ENCODE data around the gene CRYBG1. TPM values are rescaled to one million over a fixed set of nuclear protein-coding genes. Genes with fewer than 3 reads are reported as not detected.

Gene CRYBG1
- total and polyA plus RNA-seq, 10 of the 15 experiments (the other 5 are each of a cell fraction or from before 2014, with no cell fraction given) = 6.5 to 57.0 (median 25.2) TPM

DNA sequence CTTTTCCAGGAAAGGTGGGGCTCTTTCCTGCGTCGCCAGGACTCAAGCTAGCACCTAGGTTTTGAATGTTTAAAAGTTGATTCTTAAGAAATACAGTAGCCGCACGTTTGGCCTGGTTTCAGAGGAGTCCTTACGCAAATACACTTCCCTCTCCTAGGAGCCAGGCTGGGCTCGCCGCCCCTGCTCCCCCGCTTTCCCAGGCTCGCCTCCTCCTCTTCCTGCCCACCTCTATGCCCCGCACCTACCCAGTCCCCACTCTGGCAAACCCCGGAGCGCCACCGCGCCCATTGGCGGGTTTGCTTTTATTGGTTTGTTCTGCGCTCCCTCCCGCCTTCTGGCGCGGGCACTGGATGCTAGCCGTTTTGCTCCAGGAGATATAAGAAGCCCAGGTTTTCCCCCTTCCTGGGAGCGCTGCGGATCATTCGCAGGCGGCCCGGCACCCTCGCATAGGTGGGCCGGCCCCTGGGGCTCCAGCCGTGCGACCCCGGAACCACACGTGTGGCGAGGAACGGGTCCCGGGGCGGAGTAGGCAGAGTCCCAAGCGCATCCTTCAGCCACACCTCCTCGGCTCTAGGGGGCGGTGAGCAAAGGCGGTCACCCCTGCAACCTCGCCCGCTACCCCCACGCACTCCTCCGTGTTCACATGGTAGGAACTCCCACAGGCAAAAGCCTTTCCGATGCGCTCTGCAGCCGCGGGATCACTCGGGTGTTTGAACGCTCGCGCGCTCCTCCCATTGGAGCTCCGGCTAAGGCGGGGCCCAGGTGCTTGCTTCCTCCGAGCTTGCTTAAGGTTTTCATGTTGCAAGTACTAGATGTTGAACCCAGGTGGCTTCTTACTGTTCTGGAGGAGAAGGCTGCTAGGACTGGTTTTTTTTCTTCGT is 149.8 kb downstream of the CRYBG1 start:
- ChIA-PET SMC1A (ENCODE audit: uncharacterized antibody, unreplicated experiment) (interaction anchor here (1.1 to 6.5 kb wide), 6 partner anchors 13 to 65 kb away, joined by 3 to 109 read pairs (median 6); no protein-coding TSS in a partner anchor), POLR2A (interaction anchor here (5.6 kb wide), 1 partner anchor 11 kb away, joined by 47 read pairs; no protein-coding TSS in a partner anchor), RAD21 (ENCODE audit: unreplicated experiment) (interaction anchor here (0.8 to 4.7 kb wide), 7 partner anchors 13 to 469 kb away, joined by 3 to 101 read pairs (median 3); no protein-coding TSS in a partner anchor), CTCF (interaction anchor here (1.1 to 6.8 kb wide), 8 partner anchors 11 to 163 kb away, joined by 3 to 79 read pairs (median 9); no protein-coding TSS in a partner anchor)
- Histone ChIP-seq H3K4me1 (ENCODE audit: control insufficient read depth, insufficient read depth, low read length) (peaks cover 5% of the 10 kb centered on the region; the same call in 1 of the 2 replicates), H3K27ac (ENCODE audit: control insufficient read depth, insufficient read depth) (no peak overlapping the region), H3K27me3 (replicated peaks in 1 of 2; ENCODE audit: control insufficient read depth in 2 of 2, insufficient read depth in 2 of 2, low read length in 1 of 2) (no peaks in the 10 kb centered on the region; a peak in 1 of 4 replicates), H3K79me2 (ENCODE audit: control insufficient read depth, insufficient read depth, low read length) (peaks cover 39% of the 10 kb centered on the region), H3K36me3 (ENCODE audit: control insufficient read depth in 2 of 2, insufficient read depth in 2 of 2, low read length in 1 of 2) (no peaks in the 10 kb centered on the region), H2AFZ (ENCODE audit: control insufficient read depth, low read depth, low read length) (peak overlapping the region; percentile 73), H3K4me3 (peak overlapping the region; percentile 87), H4K20me1 (ENCODE audit: control insufficient read depth, insufficient read depth) (no peaks in the 10 kb centered on the region), H3K4me2 (ENCODE audit: control insufficient read depth, insufficient read depth) (peak overlapping the region; percentile 95), H3K9ac (ENCODE audit: control insufficient read depth, insufficient read depth, low read length) (peak overlapping the region; percentile 43), H3K9me3 (replicated peaks; ENCODE audit: control insufficient read depth, insufficient read depth, low read length) (no peaks in the 10 kb centered on the region)
- no peak for DNase-seq (ENCODE audit: low read depth, low spot score)
- under 1% methylated on average over 55 of the region's 56 CpGs for WGBS (ENCODE audit: insufficient coverage, insufficient replicate concordance, low lambda C conversion rate, missing lambda C conversion rate)
- BruUV-seq (replicated peaks) = no TSS peak
- in situ Hi-C loops (cut with MboI) = loop anchor here (25.0 kb wide), 1 partner anchor 1048 kb away; no protein-coding TSS in a partner anchor
- ATAC-seq = peak; percentile 61
- FAIRE-seq = peak; percentile 80
- intact Hi-C loops (cut with micrococcal nuclease; ENCODE audit: unreplicated experiment) = loop anchor here (2.0 kb wide), 1 partner anchor 56 kb away; no protein-coding TSS in a partner anchor
- TF ChIP-seq, protein P1, sequence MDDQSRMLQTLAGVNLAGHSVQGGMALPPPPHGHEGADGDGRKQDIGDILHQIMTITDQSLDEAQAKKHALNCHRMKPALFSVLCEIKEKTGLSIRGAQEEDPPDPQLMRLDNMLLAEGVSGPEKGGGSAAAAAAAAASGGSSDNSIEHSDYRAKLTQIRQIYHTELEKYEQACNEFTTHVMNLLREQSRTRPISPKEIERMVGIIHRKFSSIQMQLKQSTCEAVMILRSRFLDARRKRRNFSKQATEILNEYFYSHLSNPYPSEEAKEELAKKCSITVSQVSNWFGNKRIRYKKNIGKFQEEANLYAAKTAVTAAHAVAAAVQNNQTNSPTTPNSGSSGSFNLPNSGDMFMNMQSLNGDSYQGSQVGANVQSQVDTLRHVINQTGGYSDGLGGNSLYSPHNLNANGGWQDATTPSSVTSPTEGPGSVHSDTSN (IDR thresholded peaks at IDR 0.05; ENCODE audit: insufficient replicate concordance, low read depth, low read length) = no peak
- TF ChIP-seq BHLHE40 (IDR thresholded peaks at IDR 0.05; ENCODE audit: borderline replicate concordance in 1 of 2, low read depth in 2 of 2, low read length in 1 of 2) (peak; percentile 30 to 57; a peak in 2 of 4 replicates), IKZF1 (conservative IDR thresholded peaks at IDR 0.05) (peak; percentile 60), SMARCA5 (IDR thresholded peaks at IDR 0.05) (peak; percentile 45; the same call in 1 of the 2 replicates), ZNF24 (IDR thresholded peaks at IDR 0.05) (no peak), MXI1 (IDR thresholded peaks at IDR 0.05; ENCODE audit: low read depth, low read length) (peak; percentile 69), MYC (IDR thresholded peaks at IDR 0.05; ENCODE audit: insufficient read depth, insufficient read length, insufficient replicate concordance, low read length, severe bottlenecking) (peak; percentile 37), POLR2A (IDR thresholded peaks at IDR 0.05; ENCODE audit: low read depth, low read length) (peak; percentile 56; the same call in 1 of the 2 replicates), KDM1A (IDR thresholded peaks at IDR 0.05; ENCODE audit: borderline replicate concordance) (no peak), LARP7 (IDR thresholded peaks at IDR 0.05) (peak; percentile 60; the same call in 1 of the 2 replicates), HDAC6 (IDR thresholded peaks at IDR 0.05; ENCODE audit: unreplicated experiment) (peak; percentile 61), GATAD2B (conservative IDR thresholded peaks at IDR 0.05; ENCODE audit: low read depth) (peak; percentile 60; the same call in 1 of the 2 replicates), NFYB (IDR thresholded peaks at IDR 0.05; ENCODE audit: insufficient read depth, low read depth, low read length) (peak; percentile 69), NR2F1 (conservative IDR thresholded peaks at IDR 0.05) (0 out of 2 replicates have a peak, but pooled peaks have one; percentile 14)
- TF ChIP-seq, protein P2, sequence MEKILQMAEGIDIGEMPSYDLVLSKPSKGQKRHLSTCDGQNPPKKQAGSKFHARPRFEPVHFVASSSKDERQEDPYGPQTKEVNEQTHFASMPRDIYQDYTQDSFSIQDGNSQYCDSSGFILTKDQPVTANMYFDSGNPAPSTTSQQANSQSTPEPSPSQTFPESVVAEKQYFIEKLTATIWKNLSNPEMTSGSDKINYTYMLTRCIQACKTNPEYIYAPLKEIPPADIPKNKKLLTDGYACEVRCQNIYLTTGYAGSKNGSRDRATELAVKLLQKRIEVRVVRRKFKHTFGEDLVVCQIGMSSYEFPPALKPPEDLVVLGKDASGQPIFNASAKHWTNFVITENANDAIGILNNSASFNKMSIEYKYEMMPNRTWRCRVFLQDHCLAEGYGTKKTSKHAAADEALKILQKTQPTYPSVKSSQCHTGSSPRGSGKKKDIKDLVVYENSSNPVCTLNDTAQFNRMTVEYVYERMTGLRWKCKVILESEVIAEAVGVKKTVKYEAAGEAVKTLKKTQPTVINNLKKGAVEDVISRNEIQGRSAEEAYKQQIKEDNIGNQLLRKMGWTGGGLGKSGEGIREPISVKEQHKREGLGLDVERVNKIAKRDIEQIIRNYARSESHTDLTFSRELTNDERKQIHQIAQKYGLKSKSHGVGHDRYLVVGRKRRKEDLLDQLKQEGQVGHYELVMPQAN (conservative IDR thresholded peaks at IDR 0.05) = peak; percentile 90
- TF ChIP-seq, protein P3, sequence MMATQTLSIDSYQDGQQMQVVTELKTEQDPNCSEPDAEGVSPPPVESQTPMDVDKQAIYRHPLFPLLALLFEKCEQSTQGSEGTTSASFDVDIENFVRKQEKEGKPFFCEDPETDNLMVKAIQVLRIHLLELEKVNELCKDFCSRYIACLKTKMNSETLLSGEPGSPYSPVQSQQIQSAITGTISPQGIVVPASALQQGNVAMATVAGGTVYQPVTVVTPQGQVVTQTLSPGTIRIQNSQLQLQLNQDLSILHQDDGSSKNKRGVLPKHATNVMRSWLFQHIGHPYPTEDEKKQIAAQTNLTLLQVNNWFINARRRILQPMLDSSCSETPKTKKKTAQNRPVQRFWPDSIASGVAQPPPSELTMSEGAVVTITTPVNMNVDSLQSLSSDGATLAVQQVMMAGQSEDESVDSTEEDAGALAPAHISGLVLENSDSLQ (IDR thresholded peaks at IDR 0.05) = no peak
- TF ChIP-seq, protein P4, sequence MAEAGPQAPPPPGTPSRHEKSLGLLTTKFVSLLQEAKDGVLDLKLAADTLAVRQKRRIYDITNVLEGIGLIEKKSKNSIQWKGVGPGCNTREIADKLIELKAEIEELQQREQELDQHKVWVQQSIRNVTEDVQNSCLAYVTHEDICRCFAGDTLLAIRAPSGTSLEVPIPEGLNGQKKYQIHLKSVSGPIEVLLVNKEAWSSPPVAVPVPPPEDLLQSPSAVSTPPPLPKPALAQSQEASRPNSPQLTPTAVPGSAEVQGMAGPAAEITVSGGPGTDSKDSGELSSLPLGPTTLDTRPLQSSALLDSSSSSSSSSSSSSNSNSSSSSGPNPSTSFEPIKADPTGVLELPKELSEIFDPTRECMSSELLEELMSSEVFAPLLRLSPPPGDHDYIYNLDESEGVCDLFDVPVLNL (IDR thresholded peaks at IDR 0.05; ENCODE audit: low read depth, low read length) = peak; percentile 91
